Transverse colon (tissue), 4 donors: ENCODE data around the gene MC2R. TPM values are rescaled to one million over a fixed set of nuclear protein-coding genes. Genes with fewer than 3 reads are reported as not detected.

ENCODE experiments used
- DNase-seq: peaks from one replicate; pipeline ENCODE4 v3.0.0-alpha.2; 2019
- H3K27ac ChIP-seq, 4 donors: fragments of 200-600 bp; sonication (generic); 2 replicates each; pipeline ENCODE4 v1.5.1; 2016 to 2018; ENCODE audit warnings: inconsistent platforms in 4 of 4
- H3K27me3 ChIP-seq: fragments of 200-600 bp; sonication (generic); 2 replicates; pipeline ENCODE4 v1.5.1; 2017; ENCODE audit warnings: inconsistent platforms
- H3K36me3 ChIP-seq, 4 donors: fragments of 200-600 bp; sonication (generic); 2 replicates each; pipeline ENCODE4 v1.5.1; 2017 to 2019; ENCODE audit warnings: inconsistent platforms in 4 of 4
- H3K4me1 ChIP-seq, 4 donors: fragments of 200-600 bp; sonication (generic); 2 replicates each; pipeline ENCODE4 v1.5.1; 2017 to 2020; ENCODE audit warnings: inconsistent platforms in 4 of 4
- H3K4me3 ChIP-seq, 4 donors: fragments of 200-600 bp; sonication (generic); 1 replicate in 1 of 4; 2 replicates in 3 of 4; pipeline versions ENCODE4 v1.5.1 to v1.6.1; 2017 to 2019; ENCODE audit warnings: inconsistent platforms in 4 of 4
- H3K9me3 ChIP-seq, 2 donors: fragments of 200-600 bp; sonication (generic); 2 replicates each; pipeline ENCODE4 v1.5.1; 2017 to 2019; ENCODE audit warnings: inconsistent platforms in 2 of 2
- CTCF ChIP-seq, 5 experiments: fragments of 200-600 bp in 3 of 5; fragments of 450-650 bp in 2 of 5; sonication (generic) in 3 of 5; IDR thresholded peaks; 1 replicate in 2 of 5; 2 replicates in 3 of 5; pipeline ENCODE4 v1.5.1; 2016 to 2017; ENCODE audit warnings: antibody characterized with exemption in 5 of 5, inconsistent platforms in 3 of 5, mild to moderate bottlenecking in 2 of 5, moderate library complexity in 1 of 5
- EP300 ChIP-seq: sonication (generic); formaldehyde crosslinking; IDR thresholded peaks from one replicate; pipeline ENCODE4 v1.6.1; 2017; ENCODE audit warnings: antibody characterized with exemption, low read depth
- POLR2A ChIP-seq: fragments of 450-650 bp; IDR thresholded peaks from one replicate; pipeline ENCODE4 v1.6.1; 2016; ENCODE audit warnings: antibody characterized with exemption, mild to moderate bottlenecking, moderate library complexity
- POLR2AphosphoS5 ChIP-seq, 3 donors: sonication (generic); formaldehyde crosslinking; IDR thresholded peaks; one replicate each; pipeline ENCODE4 v1.6.1; 2016; ENCODE audit warnings: antibody characterized with exemption in 3 of 3
- WGBS, 2 donors: methylation state at CpG; one replicate each; pipeline ENCODE4 v1.1.5; 2018; ENCODE audit warnings: low coverage in 1 of 2; 5-methylcytosine and 5-hydroxymethylcytosine counted together
- in situ Hi-C, 4 donors: fragments of 200-750 bp; cut with MboI; loops; one replicate each; pipeline versions ENCODE4 v1.15.0 to v1.15.1; 2017; ENCODE audit warnings: low sequenced_read_pairs in 3 of 4, low pct_ligation_motif_present in 1 of 4, low pct_unique_long_range_greater_than_20kb in 1 of 4
- intact Hi-C: fragments of 100-400 bp; cut with DNase I; formaldehyde crosslinking; loops from one replicate; pipeline ENCODE4 v1.15.1; 2023; ENCODE audit warnings: low total_unique reads
- total RNA-seq, 4 donors: library from RNA; depleted of rRNA; stranded (reverse); fragments of >200 nt; gene quantifications; one replicate each; pipeline ENCODE4 v1.1.0, GENCODE V29; 2016

The MC2R gene
- total RNA-seq, 4 donors from 2014 or later: not detected

- H3K27me3 ChIP-seq: no peaks in the 10 kb centered on the region
- in situ Hi-C loops: no loop called here
Measured at GRCh38 chr18:13910501-13910900, 4.8 kb downstream of the MC2R start.

GRCh38 chr18:13909141-13909940, 6.0 kb downstream of the MC2R start:
- in situ Hi-C loops (no loop called here), intact Hi-C loops (no loop called here)
- Histone ChIP-seq H3K9me3 (no peaks in the 10 kb centered on the region), H3K27me3 (no peaks in the 10 kb centered on the region), H3K4me1 (no peaks in the 10 kb centered on the region), H3K27ac (no peak overlapping the region), H3K4me3 (no peak overlapping the region), H3K36me3 (no peaks in the 10 kb centered on the region)
- no peak for TF ChIP-seq POLR2AphosphoS5 (IDR thresholded peaks at IDR 0.05)
- no peak for TF ChIP-seq EP300
- no peak for TF ChIP-seq CTCF (IDR thresholded peaks at IDR 0.05)
- no peak for TF ChIP-seq POLR2A
- no peak for DNase-seq
- 48 to 82% methylated on average over 3 to 4 of the region's 4 CpGs for WGBS, 2 donors

More at GRCh38 chr18:13910501-13910900, 4.8 kb downstream of the MC2R start:
- Histone ChIP-seq H3K4me3 (no peak overlapping the region), H3K4me1 (no peaks in the 10 kb centered on the region), H3K9me3 (no peaks in the 10 kb centered on the region), H3K36me3 (no peaks in the 10 kb centered on the region), H3K27ac (no peak overlapping the region)
- TF ChIP-seq EP300 (no peak), CTCF (IDR thresholded peaks at IDR 0.05) (no peak), POLR2AphosphoS5 (IDR thresholded peaks at IDR 0.05) (no peak), POLR2A (no peak)
- no peak for DNase-seq
- intact Hi-C loops: no loop called here

GRCh38 chr18:13900633-13901032, 14.7 kb downstream of the MC2R start:
- Histone ChIP-seq H3K27ac (no peak overlapping the region), H3K36me3 (no peaks in the 10 kb centered on the region), H3K27me3 (no peaks in the 10 kb centered on the region), H3K4me1 (no peaks in the 10 kb centered on the region), H3K4me3 (no peak overlapping the region), H3K9me3 (no peaks in the 10 kb centered on the region)
- in situ Hi-C loops: no loop called here
- no peak for DNase-seq
- TF ChIP-seq CTCF (IDR thresholded peaks at IDR 0.05) (no peak), POLR2AphosphoS5 (IDR thresholded peaks at IDR 0.05) (no peak), POLR2A (no peak), EP300 (no peak)
- WGBS, 2 donors: 25 to 44% methylated on average over 1 of the region's 1 CpG
- intact Hi-C loops: no loop called here

- WGBS, 2 donors: 44 to 67% methylated on average over 2 to 6 of the region's 6 CpGs
- in situ Hi-C loops: no loop called here
- intact Hi-C loops: no loop called here
Measured at GRCh38 chr18:13895505-13896033, 19.8 kb downstream of the MC2R start.

More at GRCh38 chr18:13895505-13896033, 19.8 kb downstream of the MC2R start:
- Histone ChIP-seq H3K27ac (no peak overlapping the region), H3K36me3 (no peaks in the 10 kb centered on the region), H3K4me3 (no peak overlapping the region), H3K4me1 (no peaks in the 10 kb centered on the region), H3K9me3 (no peaks in the 10 kb centered on the region), H3K27me3 (no peaks in the 10 kb centered on the region)
- DNase-seq: no peak
- TF ChIP-seq EP300: no peak
- no peak for TF ChIP-seq POLR2AphosphoS5 (IDR thresholded peaks at IDR 0.05)
- no peak for TF ChIP-seq CTCF (IDR thresholded peaks at IDR 0.05)
- TF ChIP-seq POLR2A: no peak
